MM.1S (cell line): ENCODE measurements around the gene KCNQ5.

Source experiments
- DNase-seq: peaks from one replicate; pipeline ENCODE4 v3.0.0-alpha.2; 2015
- H2AFZ ChIP-seq: fragments of 300-600 bp; sonication (generic); 2 replicates; pipeline ENCODE4 v1.6.0; 2016; ENCODE audit warnings: antibody characterized with exemption, low read length
- H3F3A ChIP-seq: fragments of 300-600 bp; sonication (generic); 2 replicates; pipeline ENCODE4 v1.6.1; 2016; ENCODE audit warnings: mild to moderate bottlenecking, antibody characterized with exemption, low read length, moderate library complexity, mixed read lengths; ENCODE audit not compliant: insufficient read depth
- H3K27ac ChIP-seq: fragments of 300-600 bp; sonication (generic); 2 replicates; pipeline ENCODE4 v1.5.1; 2016; ENCODE audit warnings: mild to moderate bottlenecking, low read length
- H3K27me3 ChIP-seq: fragments of 300-600 bp; sonication (generic); replicated peaks from 2 replicates; pipeline ENCODE4 v1.6.0; 2016; ENCODE audit warnings: low read length; ENCODE audit not compliant: insufficient read depth
- H3K36me3 ChIP-seq: fragments of 300-600 bp; sonication (generic); replicated peaks from 2 replicates; pipeline ENCODE4 v1.6.1; 2016; ENCODE audit warnings: mild to moderate bottlenecking, low read length, mixed read lengths; ENCODE audit not compliant: insufficient read depth
- H3K4me1 ChIP-seq: fragments of 300-600 bp; sonication (generic); 2 replicates; pipeline ENCODE4 v1.6.1; 2016; ENCODE audit warnings: low read length, mixed read lengths
- H3K4me2 ChIP-seq: fragments of 300-600 bp; sonication (generic); 2 replicates; pipeline ENCODE4 v1.6.0; 2016; ENCODE audit warnings: low read depth, low read length
- H3K4me3 ChIP-seq: fragments of 300-600 bp; sonication (generic); 2 replicates; pipeline ENCODE4 v1.5.1; 2016; ENCODE audit warnings: low read length, mixed read lengths
- H3K79me2 ChIP-seq: fragments of 300-600 bp; sonication (generic); 2 replicates; pipeline ENCODE4 v1.6.1; 2016; ENCODE audit warnings: mixed run types, low read length, mixed read lengths
- H3K9ac ChIP-seq: fragments of 300-600 bp; sonication (generic); 2 replicates; pipeline ENCODE4 v1.6.1; 2016; ENCODE audit warnings: low read length, mixed read lengths
- H3K9me2 ChIP-seq: fragments of 300-600 bp; sonication (generic); replicated peaks from 2 replicates; pipeline ENCODE4 v1.6.1; 2016; ENCODE audit warnings: mild to moderate bottlenecking, low read length, mixed read lengths; ENCODE audit not compliant: insufficient read depth
- H3K9me3 ChIP-seq: fragments of 300-600 bp; sonication (generic); replicated peaks from 2 replicates; pipeline ENCODE4 v1.6.1; 2016; ENCODE audit warnings: mild to moderate bottlenecking, low read length, mixed read lengths; ENCODE audit not compliant: insufficient read depth
- H4K20me1 ChIP-seq: fragments of 300-600 bp; sonication (generic); 2 replicates; pipeline ENCODE4 v1.6.1; 2016; ENCODE audit warnings: mild to moderate bottlenecking, low read length, moderate library complexity, mixed read lengths; ENCODE audit not compliant: insufficient read depth
- EZH2 ChIP-seq: fragments of 300-600 bp; sonication (generic); optimal IDR thresholded peaks from 2 replicates; pipeline ENCODE3; 2017; ENCODE audit warnings: low read depth, mild to moderate bottlenecking, antibody characterized with exemption, low read length, mixed read lengths
- EZH2phosphoT487 ChIP-seq: fragments of 300-600 bp; sonication (generic); IDR thresholded peaks from 2 replicates; pipeline ENCODE4 v1.6.1; 2018; ENCODE audit warnings: antibody characterized with exemption, low read length
- TF ChIP-seq, protein P1 (sequence below): fragments of 300-600 bp; sonication (generic); IDR thresholded peaks from 2 replicates; pipeline ENCODE4 v1.5.1; 2016; ENCODE audit warnings: antibody characterized with exemption, low read length, mixed read lengths

The KCNQ5 gene

DNA sequence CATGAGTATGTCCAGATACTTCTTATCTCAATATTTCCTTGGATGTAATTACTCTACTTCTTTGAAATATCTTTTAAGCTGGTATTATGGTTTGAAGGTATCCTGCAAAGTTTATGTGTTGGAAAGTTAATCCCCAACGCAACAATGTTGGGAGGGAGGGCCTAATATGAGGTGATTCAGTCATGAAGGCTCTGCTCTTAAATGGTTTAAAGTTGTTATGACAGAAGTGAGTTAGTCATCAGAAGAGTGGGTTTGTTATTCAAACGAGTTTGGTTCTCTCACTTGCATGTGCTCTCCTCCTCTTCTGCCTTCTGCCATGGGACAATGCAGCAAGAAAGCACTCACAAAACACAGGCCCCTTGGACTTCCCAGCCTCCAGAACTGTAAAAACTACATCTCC lies 176.3 kb downstream of the KCNQ5 start:
- no peaks in the 10 kb centered on the region for H3K4me1 ChIP-seq
- H3K4me3 ChIP-seq, result no peak overlapping the region
- no peak overlapping the region for H3K9ac ChIP-seq
- H4K20me1 ChIP-seq, result no peaks in the 10 kb centered on the region
- no peak for TF ChIP-seq EZH2phosphoT487
- no peak for TF ChIP-seq EZH2
- TF ChIP-seq, protein P1, sequence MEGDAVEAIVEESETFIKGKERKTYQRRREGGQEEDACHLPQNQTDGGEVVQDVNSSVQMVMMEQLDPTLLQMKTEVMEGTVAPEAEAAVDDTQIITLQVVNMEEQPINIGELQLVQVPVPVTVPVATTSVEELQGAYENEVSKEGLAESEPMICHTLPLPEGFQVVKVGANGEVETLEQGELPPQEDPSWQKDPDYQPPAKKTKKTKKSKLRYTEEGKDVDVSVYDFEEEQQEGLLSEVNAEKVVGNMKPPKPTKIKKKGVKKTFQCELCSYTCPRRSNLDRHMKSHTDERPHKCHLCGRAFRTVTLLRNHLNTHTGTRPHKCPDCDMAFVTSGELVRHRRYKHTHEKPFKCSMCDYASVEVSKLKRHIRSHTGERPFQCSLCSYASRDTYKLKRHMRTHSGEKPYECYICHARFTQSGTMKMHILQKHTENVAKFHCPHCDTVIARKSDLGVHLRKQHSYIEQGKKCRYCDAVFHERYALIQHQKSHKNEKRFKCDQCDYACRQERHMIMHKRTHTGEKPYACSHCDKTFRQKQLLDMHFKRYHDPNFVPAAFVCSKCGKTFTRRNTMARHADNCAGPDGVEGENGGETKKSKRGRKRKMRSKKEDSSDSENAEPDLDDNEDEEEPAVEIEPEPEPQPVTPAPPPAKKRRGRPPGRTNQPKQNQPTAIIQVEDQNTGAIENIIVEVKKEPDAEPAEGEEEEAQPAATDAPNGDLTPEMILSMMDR, result no peak
- no peak overlapping the region for H3K4me2 ChIP-seq
- no peaks in the 10 kb centered on the region for H3F3A ChIP-seq
- H2AFZ ChIP-seq, result no peak overlapping the region
- no peaks in the 10 kb centered on the region for H3K79me2 ChIP-seq
- H3K27me3 ChIP-seq, result no peaks in the 10 kb centered on the region
- H3K27ac ChIP-seq, result no peak overlapping the region
- no peak for DNase-seq
- no peaks in the 10 kb centered on the region for H3K9me3 ChIP-seq
- H3K36me3 ChIP-seq, result no peaks in the 10 kb centered on the region
- no peaks in the 10 kb centered on the region for H3K9me2 ChIP-seq

DNA sequence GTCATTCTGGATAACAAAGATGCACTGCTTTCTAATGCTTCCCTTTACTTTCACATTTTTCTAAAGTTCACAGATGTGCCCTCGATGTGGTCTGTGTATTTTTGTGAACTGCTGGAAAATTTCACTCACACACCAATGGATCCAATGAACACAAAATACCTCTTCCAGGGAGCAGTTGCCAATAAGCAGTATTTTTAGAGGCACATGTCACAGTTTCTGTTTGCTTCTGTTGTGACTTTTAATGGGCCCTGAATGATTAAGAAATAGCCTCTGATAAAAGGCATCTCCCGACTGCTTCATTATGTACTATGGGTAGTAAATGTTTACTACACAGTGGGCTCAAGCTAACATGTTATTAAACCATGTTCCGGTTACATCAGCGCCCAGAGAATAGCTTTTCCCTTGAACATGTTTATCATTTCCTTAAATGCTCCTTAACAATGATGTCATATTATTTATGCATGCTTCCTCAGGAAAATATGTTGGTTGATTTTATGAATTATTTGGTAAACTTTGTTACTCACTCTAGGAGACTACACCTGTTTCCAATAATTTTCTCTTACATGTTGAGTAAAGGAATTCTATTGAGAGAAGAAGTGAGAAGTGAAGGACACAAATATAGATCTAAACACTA lies 188.0 kb downstream of the KCNQ5 start:
- Histone ChIP-seq H4K20me1 (no peaks in the 10 kb centered on the region), H3K4me1 (no peaks in the 10 kb centered on the region), H3K9me2 (no peaks in the 10 kb centered on the region), H3K36me3 (no peaks in the 10 kb centered on the region), H3K9me3 (no peaks in the 10 kb centered on the region), H3K79me2 (0 out of 2 replicates have a peak, but pooled peaks cover 3% of the 10 kb centered on the region), H3K9ac (no peak overlapping the region), H3F3A (no peaks in the 10 kb centered on the region), H3K4me3 (no peak overlapping the region), H3K27me3 (no peaks in the 10 kb centered on the region), H2AFZ (no peak overlapping the region), H3K27ac (no peak overlapping the region), H3K4me2 (no peak overlapping the region)
- no peak for TF ChIP-seq EZH2
- TF ChIP-seq, protein P1, result no peak
- no peak for TF ChIP-seq EZH2phosphoT487
- no peak for DNase-seq

DNA sequence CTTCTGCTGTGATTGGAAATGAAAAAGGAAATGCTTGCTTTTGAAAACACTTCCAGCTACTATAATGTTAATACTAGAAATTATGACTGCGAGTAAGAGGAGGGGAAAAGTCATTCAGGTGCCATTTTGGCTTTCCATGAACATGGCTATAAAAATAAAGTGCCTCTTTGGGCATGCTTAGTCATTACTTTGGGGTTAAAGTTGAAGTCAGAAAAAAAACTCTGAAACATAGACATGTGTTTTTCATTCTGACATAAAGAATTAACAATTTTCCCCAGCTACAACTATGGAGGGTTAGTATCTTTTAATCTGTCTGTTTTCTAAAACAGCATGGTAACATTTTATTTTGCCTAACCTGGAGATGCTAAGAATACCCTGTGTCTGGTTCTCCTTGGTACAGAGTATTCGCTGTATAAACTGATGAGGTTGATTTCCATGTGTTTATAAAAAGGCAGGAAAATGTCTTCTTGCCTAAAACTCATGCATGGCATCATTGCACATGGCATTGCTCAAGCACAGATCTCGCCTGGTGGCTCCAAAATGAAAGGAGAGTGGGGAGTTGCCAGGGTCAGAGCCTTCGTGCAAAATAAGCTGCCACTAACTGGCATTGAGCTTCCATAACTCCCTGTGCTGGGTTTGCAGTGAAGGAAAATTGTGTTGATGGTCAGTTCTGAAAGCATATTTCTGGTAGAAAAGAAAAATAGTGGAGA lies 188.9 kb downstream of the KCNQ5 start:
- no peak for DNase-seq
- H3F3A ChIP-seq, result no peaks in the 10 kb centered on the region
- no peaks in the 10 kb centered on the region for H3K27me3 ChIP-seq
- TF ChIP-seq EZH2 (no peak), EZH2phosphoT487 (no peak)
- TF ChIP-seq, protein P1, result no peak
- no peaks in the 10 kb centered on the region for H4K20me1 ChIP-seq
- H3K9ac ChIP-seq, result no peak overlapping the region
- H3K27ac ChIP-seq, result no peak overlapping the region
- H3K9me2 ChIP-seq, result no peaks in the 10 kb centered on the region
- H3K79me2 ChIP-seq, result no peaks in the 10 kb centered on the region
- no peaks in the 10 kb centered on the region for H3K9me3 ChIP-seq
- no peak overlapping the region for H2AFZ ChIP-seq
- H3K4me1 ChIP-seq, result no peaks in the 10 kb centered on the region
- H3K36me3 ChIP-seq, result no peaks in the 10 kb centered on the region
- H3K4me3 ChIP-seq, result no peak overlapping the region
- H3K4me2 ChIP-seq, result no peak overlapping the region
